Endometrial microvascular endothelial cells (primary cell): ENCODE results near the gene FARP2. TPM values are rescaled to one million over a fixed set of nuclear protein-coding genes. Genes with fewer than 3 reads are reported as not detected.
"Not testable (repeated sequence)": the region's sequence is repeated elsewhere in the genome, so short reads cannot be mapped to it uniquely, and the experiment has no call there.

ENCODE experiments used
- in situ Hi-C: cut with HindIII; loops from 2 replicates; pipeline ENCODE4 v1.10.0; 2017; ENCODE audit warnings: low sequenced_read_pairs, low pct_unique_long_range_greater_than_20kb; ENCODE audit errors: inconsistent ontology term
- total RNA-seq: library from RNA; depleted of rRNA; stranded (reverse); fragments of >200 nt; gene quantifications from one replicate; pipeline ENCODE4 v1.2.3, GENCODE V29; 2015; ENCODE audit errors: inconsistent ontology term

Gene FARP2
- 58.1 TPM for total RNA-seq

- in situ Hi-C loops = no loop called here
Measured at GRCh38 chr2:241355983-241356870, at the start of gene FARP2. FARP2 (plus strand) TSS chr2:241356285; CDS start chr2:241373108, 16,823 bp downstream.

GRCh38 chr2:241307055-241307454, 49.0 kb upstream of the FARP2 start:
- in situ Hi-C loops = no loop called here

GRCh38 chr2:241308267-241308666, 47.8 kb upstream of the FARP2 start:
- in situ Hi-C loops = no loop called here

GRCh38 chr2:241308832-241309500, 47.1 kb upstream of the FARP2 start:
- in situ Hi-C loops = no loop called here

- in situ Hi-C loops = no loop called here
Measured at GRCh38 chr2:241309684-241310117, 46.4 kb upstream of the FARP2 start.

- in situ Hi-C loops = no loop called here
Measured at GRCh38 chr2:241310917-241311566, 45.0 kb upstream of the FARP2 start.

GRCh38 chr2:241312082-241312481, 44.0 kb upstream of the FARP2 start:
- in situ Hi-C loops = no loop called here

- in situ Hi-C loops = no loop called here
Measured at GRCh38 chr2:241313543-241314095, 42.5 kb upstream of the FARP2 start.

GRCh38 chr2:241314226-241315092, 41.6 kb upstream of the FARP2 start:
- in situ Hi-C loops = no loop called here

GRCh38 chr2:241315093-241315878, 40.8 kb upstream of the FARP2 start, which contains the start of gene HDLBP:
HDLBP (minus strand) TSS chr2:241315672; CDS start chr2:241266869, 48,803 bp downstream.
- in situ Hi-C loops = no loop called here

- in situ Hi-C loops = no loop called here
Measured at GRCh38 chr2:241315879-241316631, 40.0 kb upstream of the FARP2 start, which contains the start of gene SEPTIN2. SEPTIN2 (plus strand) TSS chr2:241315925; CDS start chr2:241324233, 8,308 bp downstream.

- in situ Hi-C loops = no loop called here
Measured at GRCh38 chr2:241316825-241317224, 39.3 kb upstream of the FARP2 start.

GRCh38 chr2:241317391-241317790, 38.7 kb upstream of the FARP2 start:
- in situ Hi-C loops = no loop called here

GRCh38 chr2:241318830-241319229, 37.3 kb upstream of the FARP2 start:
- in situ Hi-C loops = not testable (repeated sequence)

- in situ Hi-C loops = no loop called here
Measured at GRCh38 chr2:241320394-241320793, 35.7 kb upstream of the FARP2 start.

GRCh38 chr2:241321033-241321432, 35.1 kb upstream of the FARP2 start:
- in situ Hi-C loops = no loop called here

GRCh38 chr2:241321886-241322285, 34.2 kb upstream of the FARP2 start:
- in situ Hi-C loops = no loop called here
